ENCODE measurements around the gene GDPD1. TPM values are rescaled to one million over a fixed set of nuclear protein-coding genes. Genes with fewer than 3 reads are reported as not detected.
"Not testable (repeated sequence)": the region's sequence is repeated elsewhere in the genome, so short reads cannot be mapped to it uniquely, and the experiment has no call there.

The GDPD1 gene
- total RNA-seq, 1 donor from 2014 or later: 3.0 TPM

DNA sequence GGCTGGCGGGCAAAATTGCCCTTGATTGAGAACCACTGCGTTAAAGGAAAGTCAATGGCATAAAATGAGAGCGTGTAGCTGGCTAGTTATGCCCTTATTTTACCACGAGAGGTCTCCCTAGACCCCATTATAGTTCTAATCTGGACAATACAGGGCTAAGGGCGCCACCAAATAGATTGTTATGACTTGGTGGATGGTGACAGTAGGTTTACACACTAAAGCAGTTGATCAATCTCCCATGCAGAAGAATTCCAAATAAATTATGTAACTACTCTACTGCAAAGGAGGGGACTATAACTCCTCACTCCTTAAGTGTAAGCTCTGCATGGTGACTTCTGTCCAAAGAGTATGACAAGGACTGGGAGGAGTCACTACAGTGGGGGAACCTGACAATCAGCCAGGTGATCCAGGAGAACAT is 90.7 kb downstream of the GDPD1 start:
- no peak for DNase-seq (ENCODE audit: extremely low read depth, low read depth, low spot score)

GRCh38 chr17:59311521-59311920 is 91.2 kb downstream of the GDPD1 start:
- not testable (repeated sequence) for DNase-seq (ENCODE audit: extremely low read depth, low read depth, low spot score)

- DNase-seq (ENCODE audit: extremely low read depth, low read depth, low spot score): no peak
Observed at GRCh38 chr17:59315866-59316265, 95.6 kb downstream of the GDPD1 start.

Other genes starting within 250 kb of the GDPD1 start
- gene TRIM37, start 113.6 kb upstream of the GDPD1 start, total RNA-seq: 26.3 and 36.4 TPM in 2 replicates
- 32.3 and 39.0 TPM in 2 replicates for gene SKA2, start 65.3 kb upstream of the GDPD1 start, total RNA-seq
- gene PRR11, start 64.8 kb upstream of the GDPD1 start, total RNA-seq: 19.7 and 25.7 TPM in 2 replicates
- 15.3 and 16.9 TPM in 2 replicates for gene SMG8, start 10.5 kb upstream of the GDPD1 start, total RNA-seq
- 41.3 and 76.7 TPM in 2 replicates for gene YPEL2, start 111.1 kb downstream of the GDPD1 start, total RNA-seq